SU-DHL-6 (cell line): ENCODE results near the gene PFKFB2.

Experiments
- H2AFZ ChIP-seq: fragments of 200-600 bp; sonication (generic); 2 replicates; pipeline ENCODE4 v1.6.1; 2014; ENCODE audit warnings: low read depth, mild to moderate bottlenecking, moderate library complexity, mixed read lengths, antibody characterized with exemption, low read length; ENCODE audit not compliant: severe bottlenecking
- H3F3A ChIP-seq: fragments of 200-600 bp; shearing (Covaris generic); 2 replicates; pipeline ENCODE4 v1.6.0; 2016; ENCODE audit warnings: antibody characterized with exemption, mild to moderate bottlenecking; ENCODE audit not compliant: insufficient read depth
- H3K27ac ChIP-seq: fragments of 200-600 bp; sonication (generic); 2 replicates; pipeline ENCODE4 v1.5.1; 2016; ENCODE audit warnings: low read depth, mild to moderate bottlenecking, low read length, moderate library complexity, mixed read lengths
- H3K27me3 ChIP-seq: fragments of 200-600 bp; sonication (generic), shearing (Covaris generic); 2 replicates; pipeline ENCODE4 v1.6.0; 2014; ENCODE audit warnings: mild to moderate bottlenecking, low read length
- H3K36me3 ChIP-seq: fragments of 200-600 bp; sonication (generic); 2 replicates; pipeline ENCODE4 v1.6.1; 2014; ENCODE audit warnings: mild to moderate bottlenecking, low read length, mixed read lengths
- H3K4me2 ChIP-seq: fragments of 300-600, 200-600 bp; shearing (Covaris generic), sonication (generic); 2 replicates; pipeline ENCODE4 v1.6.0; 2014; ENCODE audit warnings: low read length, low read depth, mild to moderate bottlenecking; ENCODE audit not compliant: poor library complexity, severe bottlenecking
- H3K4me3 ChIP-seq: fragments of 200-600 bp; sonication (generic); 2 replicates; pipeline ENCODE4 v1.5.1; 2014; ENCODE audit warnings: antibody characterized with exemption, low read length, mild to moderate bottlenecking, mixed read lengths; ENCODE audit not compliant: insufficient read depth, poor library complexity, severe bottlenecking
- H3K79me2 ChIP-seq: fragments of 200-600 bp; sonication (generic); 2 replicates; pipeline ENCODE4 v1.6.1; 2014; ENCODE audit warnings: mild to moderate bottlenecking, low read length, moderate library complexity; ENCODE audit not compliant: insufficient read depth
- H3K9ac ChIP-seq: fragments of 200-600 bp; sonication (generic); 2 replicates; pipeline ENCODE4 v1.7.0; 2014; ENCODE audit warnings: mild to moderate bottlenecking, low read length
- H3K9me2 ChIP-seq: fragments of 200-600 bp; sonication (generic); replicated peaks from 2 replicates; pipeline ENCODE4 v1.6.1; 2014; ENCODE audit warnings: low read length; ENCODE audit not compliant: insufficient read depth
- H3K9me3 ChIP-seq: fragments of 200-600 bp; sonication (generic); 2 replicates; pipeline ENCODE4 v1.6.1; 2014; ENCODE audit warnings: low read length, mixed read lengths; ENCODE audit not compliant: insufficient read depth
- H4K20me1 ChIP-seq: fragments of 200-600 bp; sonication (generic); 2 replicates; pipeline ENCODE4 v1.6.1; 2014; ENCODE audit warnings: low read depth, mild to moderate bottlenecking, antibody characterized with exemption, low read length, moderate library complexity, mixed read lengths
- CTCF ChIP-seq: fragments of 200-600 bp; sonication (generic); IDR thresholded peaks from one replicate; pipeline ENCODE4 v1.5.1; 2017; ENCODE audit warnings: antibody characterized with exemption, mild to moderate bottlenecking, low read length, moderate library complexity; ENCODE audit not compliant: insufficient read depth, poor library complexity, severe bottlenecking
- EZH2phosphoT487 ChIP-seq: fragments of 200-600 bp; sonication (generic), shearing (Covaris generic); conservative IDR thresholded peaks from 2 replicates; pipeline ENCODE4 v1.6.1; 2018; ENCODE audit warnings: mild to moderate bottlenecking, antibody characterized with exemption, low read length, moderate library complexity, mixed read lengths

Gene PFKFB2

GRCh38 chr1:207020065-207020708 is 32.9 kb upstream of the PFKFB2 start:
- Histone ChIP-seq H4K20me1 (no peaks in the 10 kb centered on the region), H3K9me2 (no peaks in the 10 kb centered on the region), H3K4me2 (no peak overlapping the region), H3K9me3 (no peaks in the 10 kb centered on the region), H3K9ac (no peak overlapping the region), H3K36me3 (no peaks in the 10 kb centered on the region), H3F3A (no peaks in the 10 kb centered on the region), H2AFZ (no peak overlapping the region), H3K79me2 (no peaks in the 10 kb centered on the region), H3K4me3 (no peak overlapping the region), H3K27ac (no peak overlapping the region), H3K27me3 (no peaks in the 10 kb centered on the region)
- TF ChIP-seq EZH2phosphoT487 = no peak
- TF ChIP-seq CTCF = no peak

- Histone ChIP-seq H3K9ac (no peak overlapping the region), H3K36me3 (no peaks in the 10 kb centered on the region), H3K27ac (no peak overlapping the region), H3K9me3 (no peaks in the 10 kb centered on the region), H2AFZ (no peak overlapping the region), H3K4me2 (no peak overlapping the region), H3K4me3 (no peak overlapping the region), H3K9me2 (no peaks in the 10 kb centered on the region), H3F3A (no peaks in the 10 kb centered on the region), H4K20me1 (no peaks in the 10 kb centered on the region), H3K27me3 (no peaks in the 10 kb centered on the region), H3K79me2 (no peaks in the 10 kb centered on the region)
- TF ChIP-seq CTCF = no peak
- TF ChIP-seq EZH2phosphoT487 = no peak
Measured at GRCh38 chr1:207020709-207021107, 32.4 kb upstream of the PFKFB2 start.

GRCh38 chr1:207021139-207021861 is 31.8 kb upstream of the PFKFB2 start:
- no peaks in the 10 kb centered on the region for H3K27me3 ChIP-seq
- no peaks in the 10 kb centered on the region for H3K9me2 ChIP-seq
- no peak overlapping the region for H3K27ac ChIP-seq
- H3K36me3 ChIP-seq = no peaks in the 10 kb centered on the region
- no peaks in the 10 kb centered on the region for H4K20me1 ChIP-seq
- H3F3A ChIP-seq = no peaks in the 10 kb centered on the region
- no peak overlapping the region for H3K4me2 ChIP-seq
- H3K9ac ChIP-seq = no peak overlapping the region
- TF ChIP-seq CTCF = no peak
- no peak for TF ChIP-seq EZH2phosphoT487
- no peak overlapping the region for H3K4me3 ChIP-seq
- H3K79me2 ChIP-seq = no peaks in the 10 kb centered on the region
- no peaks in the 10 kb centered on the region for H3K9me3 ChIP-seq
- H2AFZ ChIP-seq = no peak overlapping the region
